Right ventricle myocardium inferior (tissue), 1 donor: ENCODE results near the gene ENTR1. TPM values are rescaled to one million over a fixed set of nuclear protein-coding genes. Genes with fewer than 3 reads are reported as not detected.

Experiments
- ATAC-seq: fragments of 200-7000 bp; cut with Tn5 transposase; one replicate; pipeline ENCODE4 v1.9.1; 2020; ENCODE audit warnings: mild to moderate bottlenecking, moderate library complexity
- DNase-seq: peaks from one replicate; pipeline ENCODE4 v3.0.0; 2021; ENCODE audit errors: missing footprints
- intact Hi-C: fragments of 100-400 bp; cut with DNase I; formaldehyde crosslinking; loops from one replicate; pipeline ENCODE4 v1.11.0; 2022
- total RNA-seq: library from RNA; stranded (reverse); fragmentation: NEBNext Ultra II Directional; extraction: Animal tissue kit (Norgen Biotek cat#: 25700); gene quantifications from one replicate; pipeline ENCODE4 v1.2.1, GENCODE V29; 2021
- donor health status: DM: no; HTN: yes; CAD: no; lungs with severe emphysema.

The ENTR1 gene
- total RNA-seq, 1 donor from 2014 or later: 23.7 TPM

- ATAC-seq (no peak), DNase-seq (no peak)
- intact Hi-C loops: loop anchor here (5.0 kb wide), 1 partner anchor 160 kb away; no protein-coding TSS in a partner anchor
Measured at GRCh38 chr9:136402067-136402466, 8.3 kb downstream of the ENTR1 start.

- ATAC-seq: no peak
- DNase-seq: no peak
- intact Hi-C loops: loop anchor here (5.0 kb wide), 1 partner anchor 159 kb away; no protein-coding TSS in a partner anchor
Measured at GRCh38 chr9:136401173-136401922, 9.1 kb downstream of the ENTR1 start.

- intact Hi-C loops: loop anchor here (1.0 to 5.0 kb wide), 3 partner anchors 61 to 158 kb away; no protein-coding TSS in a partner anchor
- ATAC-seq (peak; percentile 91), DNase-seq (peak; percentile 96)
Measured at GRCh38 chr9:136400038-136400834, 10.2 kb downstream of the ENTR1 start, which contains the start of gene SNAPC4. TSS of gene SNAPC4 (minus strand) at chr9:136400170. CDS start at chr9:136398428, 1,742 bp downstream.

GRCh38 chr9:136399176-136400037 is 11.0 kb downstream of the ENTR1 start:
- no peak for ATAC-seq
- intact Hi-C loops: loop anchor here (1.0 to 5.0 kb wide), 3 partner anchors 60 to 157 kb away; no protein-coding TSS in a partner anchor
- DNase-seq: no peak

GRCh38 chr9:136398286-136398685 is 12.1 kb downstream of the ENTR1 start:
- intact Hi-C loops: no loop called here
- ATAC-seq (no peak), DNase-seq (no peak)

GRCh38 chr9:136397643-136398042 is 12.8 kb downstream of the ENTR1 start:
- DNase-seq (no peak), ATAC-seq (no peak)
- intact Hi-C loops: no loop called here

GRCh38 chr9:136396219-136396515 is 14.2 kb downstream of the ENTR1 start:
- DNase-seq (no peak), ATAC-seq (no peak)
- intact Hi-C loops: no loop called here

- DNase-seq (no peak), ATAC-seq (no peak)
- intact Hi-C loops: no loop called here
Measured at GRCh38 chr9:136395345-136396218, 14.8 kb downstream of the ENTR1 start.

- DNase-seq: no peak
- intact Hi-C loops: no loop called here
- ATAC-seq: no peak
Measured at GRCh38 chr9:136395020-136395340, 15.4 kb downstream of the ENTR1 start.

- ATAC-seq (no peak), DNase-seq (no peak)
- intact Hi-C loops: no loop called here
Measured at GRCh38 chr9:136394312-136395019, 15.9 kb downstream of the ENTR1 start.

- intact Hi-C loops: no loop called here
- no peak for ATAC-seq
- DNase-seq: no peak
Measured at GRCh38 chr9:136393531-136393930, 16.9 kb downstream of the ENTR1 start.

- ATAC-seq: no peak
- intact Hi-C loops: no loop called here
- DNase-seq: no peak
Measured at GRCh38 chr9:136392538-136393449, 17.6 kb downstream of the ENTR1 start.

- intact Hi-C loops: no loop called here
- ATAC-seq (no peak), DNase-seq (no peak)
Measured at GRCh38 chr9:136391737-136392537, 18.5 kb downstream of the ENTR1 start.

GRCh38 chr9:136389396-136389795 is 21.0 kb downstream of the ENTR1 start:
- ATAC-seq (no peak), DNase-seq (no peak)
- intact Hi-C loops: no loop called here

- DNase-seq (no peak), ATAC-seq (no peak)
- intact Hi-C loops: no loop called here
Measured at GRCh38 chr9:136387217-136387616, 23.2 kb downstream of the ENTR1 start.

- DNase-seq: no peak
- ATAC-seq: no peak
Measured at GRCh38 chr9:136386018-136386417, 24.4 kb downstream of the ENTR1 start.

More at GRCh38 chr9:136386018-136386417, 24.4 kb downstream of the ENTR1 start:
- intact Hi-C loops: no loop called here
